Measurements from ENCODE around the gene ZNF346. TPM values are rescaled to one million over a fixed set of nuclear protein-coding genes. Genes with fewer than 3 reads are reported as not detected.

Gene ZNF346
- total RNA-seq, 1 donor: 20.3 TPM

DNA sequence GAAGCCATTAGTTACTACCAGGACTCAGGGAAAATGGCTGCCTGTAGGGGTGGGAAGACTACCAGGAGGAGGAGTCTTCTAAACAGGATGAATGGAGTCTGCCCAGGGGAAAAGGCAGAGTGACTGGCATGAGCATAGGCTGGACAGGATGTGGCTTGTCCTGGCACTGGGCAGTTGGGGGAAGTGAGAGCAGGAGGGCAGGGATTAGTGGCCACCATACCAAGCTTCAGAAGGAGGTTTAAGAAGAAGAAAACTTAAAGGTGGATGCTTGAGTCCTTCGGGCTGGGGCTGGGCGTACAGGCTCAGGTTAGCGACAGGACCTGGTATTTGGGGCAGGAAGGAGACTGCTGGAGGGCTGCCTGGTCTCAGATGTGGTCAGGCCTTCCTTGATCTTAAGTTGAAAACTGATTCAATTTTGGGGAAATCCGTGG lies 106.1 kb downstream of the ZNF346 start:
- no peak for TF ChIP-seq CTCF (IDR thresholded peaks at IDR 0.05; ENCODE audit: insufficient read depth, low read depth, low read length)
- DNase-seq (ENCODE audit: low read depth): no peak
- H3K4me3 ChIP-seq (ENCODE audit: low read depth, low read length): no peak overlapping the region

DNA sequence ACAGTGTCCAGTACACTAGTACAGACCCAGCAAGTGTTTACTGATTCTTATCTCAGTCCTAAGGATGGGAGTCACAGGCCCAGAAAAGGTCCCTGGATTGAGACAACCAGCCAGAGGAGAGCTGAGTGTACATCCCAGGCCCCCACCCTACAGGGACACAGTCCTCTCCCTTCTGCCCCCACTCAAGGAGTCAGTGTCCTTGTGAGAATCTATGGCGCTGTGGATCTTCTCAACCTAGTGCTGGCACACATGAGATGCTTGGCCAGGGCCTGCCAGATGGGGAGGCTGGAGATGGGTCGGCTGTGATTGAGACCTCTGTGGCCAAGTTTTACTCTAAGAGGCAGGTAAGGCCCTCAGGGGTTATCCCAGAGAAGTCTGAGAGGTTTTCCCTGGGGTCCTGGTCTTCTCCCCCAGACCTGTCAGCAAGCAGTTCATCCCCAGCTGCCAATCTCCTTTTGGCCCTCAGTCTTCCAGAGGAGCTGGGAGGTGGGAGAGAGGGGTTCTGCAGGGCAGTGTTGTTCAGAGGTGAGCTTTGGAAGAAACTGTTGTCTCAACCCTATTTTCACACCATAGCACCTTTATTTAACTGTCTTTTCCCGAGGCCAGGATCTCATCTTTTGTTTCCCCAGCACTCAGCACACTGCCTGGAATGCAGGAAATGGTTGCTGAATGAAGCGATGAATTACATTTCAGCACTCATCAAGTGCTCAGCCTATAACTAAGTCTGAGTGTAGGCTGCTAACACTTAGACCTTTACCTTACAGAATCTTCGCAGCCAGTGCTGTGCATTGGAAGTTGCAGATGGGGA lies 107.9 kb downstream of the ZNF346 start:
- H3K4me3 ChIP-seq (ENCODE audit: low read depth, low read length): no peak overlapping the region
- peak; percentile 24 for DNase-seq (ENCODE audit: low read depth)
- TF ChIP-seq CTCF (IDR thresholded peaks at IDR 0.05; ENCODE audit: insufficient read depth, low read depth, low read length): no peak

Other genes with a start within 250 kb of the ZNF346 start
- gene UNC5A, start 212.1 kb upstream of the ZNF346 start, total RNA-seq: not detected in 2 replicates
- gene HK3, start 123.3 kb upstream of the ZNF346 start, total RNA-seq: not detected in 2 replicates
- 59.2 and 63.1 TPM in 2 replicates for gene UIMC1, start 15.9 kb upstream of the ZNF346 start, total RNA-seq
- 0.64 and 1.3 TPM in 2 replicates for gene FGFR4, start 64.2 kb downstream of the ZNF346 start, total RNA-seq
- gene NSD1, start 111.1 kb downstream of the ZNF346 start, total RNA-seq: 59.3 and 70.0 TPM in 2 replicates

Data from fibroblast of villous mesenchyme (primary cell).